ENCODE data around the gene CORO2A.

- TF ChIP-seq REST (IDR thresholded peaks at IDR 0.05; ENCODE audit: low read depth), result no peak
- no peak for TF ChIP-seq EP300 (IDR thresholded peaks at IDR 0.05; ENCODE audit: borderline replicate concordance)
- no peak for TF ChIP-seq CEBPB (IDR thresholded peaks at IDR 0.05)
- TF ChIP-seq NFIC (IDR thresholded peaks at IDR 0.05), result no peak
- no peak for TF ChIP-seq FOXM1 (IDR thresholded peaks at IDR 0.05; ENCODE audit: borderline replicate concordance, low read depth)
These were observed 15.8 kb downstream of the CORO2A start for GRCh38 chr9:98176391-98177259.

All from Ishikawa (cell line).